WTC11 (cell line): ENCODE results near the gene WDR46. TPM values are rescaled to one million over a fixed set of nuclear protein-coding genes. Genes with fewer than 3 reads are reported as not detected.

Experiments used
- ATAC-seq: fragments of 200-7000 bp; cut with Tn5 transposase; 2 replicates; pipeline ENCODE4 v1.10.0; 2021; ENCODE audit warnings: mild to moderate bottlenecking, moderate library complexity
- CTCF ChIA-PET: fragments of 300-600 bp; sonication (Branson Sonifier 250); formaldehyde crosslinking; loops from one replicate; lab custom pipeline; 2021; ENCODE audit warnings: antibody characterized with exemption; lab: Charles Lee
- POLR2A ChIA-PET: fragments of 350-600 bp; sonication (Branson Sonifier 250); formaldehyde crosslinking; loops from one replicate; lab custom pipeline; 2021; ENCODE audit warnings: antibody characterized with exemption; lab: Charles Lee
- DNase-seq: peaks from one replicate; pipeline ENCODE4 v3.0.0; 2021; ENCODE audit warnings: low spot score
- H3K27ac Mint-ChIP-seq: 2 replicates; pipeline ENCODE4 v1.8.0; 2021; ENCODE audit warnings: mixed read lengths
- H3K27me3 Mint-ChIP-seq: 2 replicates; pipeline ENCODE4 v1.8.0; 2021; ENCODE audit warnings: low read depth, mild to moderate bottlenecking, moderate library complexity, mixed read lengths
- H3K36me3 Mint-ChIP-seq: 2 replicates; pipeline ENCODE4 v1.8.0; 2021; ENCODE audit warnings: mixed read lengths
- H3K4me1 Mint-ChIP-seq: 2 replicates; pipeline ENCODE4 v1.8.0; 2022; ENCODE audit warnings: mixed read lengths
- H3K4me3 Mint-ChIP-seq: 2 replicates; pipeline ENCODE4 v1.8.0; 2021; ENCODE audit warnings: mild to moderate bottlenecking, moderate library complexity, mixed read lengths
- H3K9me3 Mint-ChIP-seq: 2 replicates; pipeline ENCODE4 v1.8.0; 2021; ENCODE audit warnings: mixed read lengths
- ARID4B ChIP-seq: sonication (generic); formaldehyde crosslinking; IDR thresholded peaks from 2 replicates; pipeline ENCODE4 v1.8.0; 2023; ENCODE audit warnings: missing genetic modification reagents, mild to moderate bottlenecking, borderline replicate concordance
- ATF1 ChIP-seq: sonication (generic); formaldehyde crosslinking; IDR thresholded peaks from 2 replicates; pipeline ENCODE4 v1.8.1; 2023; ENCODE audit warnings: mild to moderate bottlenecking, moderate library complexity, missing genetic modification reagents
- ATF3 ChIP-seq: sonication (generic); formaldehyde crosslinking; conservative IDR thresholded peaks from 2 replicates; pipeline ENCODE4 v1.8.1; 2022; ENCODE audit warnings: mild to moderate bottlenecking, missing genetic modification reagents
- E2F4 ChIP-seq: sonication (generic); formaldehyde crosslinking; IDR thresholded peaks from 2 replicates; pipeline ENCODE4 v1.8.1; 2022; ENCODE audit warnings: low read depth, mild to moderate bottlenecking, moderate library complexity, missing genetic modification reagents, borderline replicate concordance
- IRF2 ChIP-seq: sonication (generic); formaldehyde crosslinking; IDR thresholded peaks from 2 replicates; pipeline ENCODE4 v1.8.0; 2022; ENCODE audit warnings: low read depth, missing genetic modification reagents, borderline replicate concordance
- JUN ChIP-seq: sonication (generic); formaldehyde crosslinking; IDR thresholded peaks from 2 replicates; pipeline ENCODE4 v1.8.0; 2023; ENCODE audit warnings: mild to moderate bottlenecking, missing genetic modification reagents
- KAT7 ChIP-seq: sonication (generic); formaldehyde crosslinking; IDR thresholded peaks from 2 replicates; pipeline ENCODE4 v1.8.1; 2023; ENCODE audit warnings: missing genetic modification reagents, mild to moderate bottlenecking, borderline replicate concordance
- MYBL2 ChIP-seq: sonication (generic); formaldehyde crosslinking; IDR thresholded peaks from 2 replicates; pipeline ENCODE4 v1.8.1; 2023; ENCODE audit warnings: mild to moderate bottlenecking, moderate library complexity, missing genetic modification reagents
- PRRX2 ChIP-seq: fragments of 250-450 bp; sonication (Bioruptor Pico); IDR thresholded peaks from 2 replicates; pipeline ENCODE4 v1.8.0; 2021; ENCODE audit warnings: mild to moderate bottlenecking
- RELA ChIP-seq: sonication (generic); formaldehyde crosslinking; IDR thresholded peaks from 2 replicates; pipeline ENCODE4 v1.8.1; 2022; ENCODE audit warnings: missing genetic modification reagents, mild to moderate bottlenecking, borderline replicate concordance
- RORB ChIP-seq: fragments of 250-450 bp; sonication (Bioruptor Pico); IDR thresholded peaks from 2 replicates; pipeline ENCODE4 v1.9.0; 2021; ENCODE audit warnings: mild to moderate bottlenecking
- ZNF416 ChIP-seq: fragments of 250-450 bp; sonication (Bioruptor Pico); IDR thresholded peaks from 2 replicates; pipeline ENCODE4 v1.9.0; 2021; ENCODE audit warnings: mild to moderate bottlenecking, inconsistent platforms
- ZNF532 ChIP-seq: fragments of 250-450 bp; sonication (Bioruptor Pico); IDR thresholded peaks from 2 replicates; pipeline ENCODE4 v1.9.0; 2021; ENCODE audit warnings: mild to moderate bottlenecking, borderline replicate concordance
- ZNF671 ChIP-seq: fragments of 250-450 bp; sonication (Bioruptor Pico); IDR thresholded peaks from 2 replicates; pipeline ENCODE4 v1.8.0; 2021; ENCODE audit warnings: mild to moderate bottlenecking
- total RNA-seq: library from RNA; stranded (reverse); gene quantifications from 3 replicates; pipeline ENCODE4 v1.2.3, GENCODE V29; 2021
- TF ChIP-seq, protein P1 (sequence below): sonication (generic); formaldehyde crosslinking; IDR thresholded peaks from 2 replicates; pipeline ENCODE4 v1.8.0; 2022; ENCODE audit warnings: mild to moderate bottlenecking, missing genetic modification reagents
- TF ChIP-seq, protein P2 (sequence below): fragments of 250-450 bp; sonication (Bioruptor Pico); IDR thresholded peaks from 2 replicates; pipeline ENCODE4 v1.9.0; 2021; ENCODE audit warnings: mild to moderate bottlenecking

WDR46 gene
- total RNA-seq, 1 experiment from 2014 or later = 94.5 TPM

GRCh38 chr6:33305052-33305451 lies 16.0 kb upstream of the WDR46 start (continued):
- TF ChIP-seq ARID4B (CRISPR knock-in tag) (no peak), IRF2 (CRISPR knock-in tag) (no peak), RORB (no peak)

DNA sequence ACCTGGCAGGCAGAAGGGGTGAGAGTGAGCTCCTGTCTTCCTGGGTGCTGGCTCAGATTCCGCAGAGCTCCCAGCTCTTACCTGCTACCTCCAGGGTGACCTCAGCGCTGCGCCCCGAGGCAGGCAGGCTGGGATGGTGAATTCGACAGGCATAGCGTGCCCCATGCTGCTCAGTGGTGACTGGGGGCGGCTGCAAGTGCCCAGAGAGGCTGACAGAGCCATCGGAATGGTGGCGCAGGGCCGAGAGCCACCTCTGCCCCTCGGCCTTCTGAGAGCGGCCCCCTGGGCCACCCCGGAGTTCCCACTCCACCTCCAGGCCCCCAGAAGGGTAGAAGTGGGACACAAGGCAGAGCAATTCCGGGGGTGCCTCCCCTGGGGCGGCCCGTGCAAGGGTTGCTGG lies 15.2 kb upstream of the WDR46 start:
- Mint-ChIP-seq H3K36me3 (peaks cover 9% of the 10 kb centered on the region; the same call in 1 of the 2 replicates), H3K27ac (no peak overlapping the region), H3K4me1 (peaks cover 12% of the 10 kb centered on the region), H3K27me3 (no peaks in the 10 kb centered on the region), H3K9me3 (no peaks in the 10 kb centered on the region), H3K4me3 (no peak overlapping the region)
- no peak for DNase-seq
- no peak for ATAC-seq
- TF ChIP-seq PRRX2 (no peak), ZNF532 (no peak), KAT7 (CRISPR knock-in tag) (no peak), ZNF671 (no peak), RORB (no peak), RELA (CRISPR knock-in tag) (no peak), E2F4 (CRISPR knock-in tag) (no peak), JUN (CRISPR knock-in tag) (no peak), ZNF416 (CRISPR knock-in tag) (no peak), ATF1 (CRISPR knock-in tag) (no peak), ATF3 (no peak), MYBL2 (no peak)
- TF ChIP-seq, protein P1, sequence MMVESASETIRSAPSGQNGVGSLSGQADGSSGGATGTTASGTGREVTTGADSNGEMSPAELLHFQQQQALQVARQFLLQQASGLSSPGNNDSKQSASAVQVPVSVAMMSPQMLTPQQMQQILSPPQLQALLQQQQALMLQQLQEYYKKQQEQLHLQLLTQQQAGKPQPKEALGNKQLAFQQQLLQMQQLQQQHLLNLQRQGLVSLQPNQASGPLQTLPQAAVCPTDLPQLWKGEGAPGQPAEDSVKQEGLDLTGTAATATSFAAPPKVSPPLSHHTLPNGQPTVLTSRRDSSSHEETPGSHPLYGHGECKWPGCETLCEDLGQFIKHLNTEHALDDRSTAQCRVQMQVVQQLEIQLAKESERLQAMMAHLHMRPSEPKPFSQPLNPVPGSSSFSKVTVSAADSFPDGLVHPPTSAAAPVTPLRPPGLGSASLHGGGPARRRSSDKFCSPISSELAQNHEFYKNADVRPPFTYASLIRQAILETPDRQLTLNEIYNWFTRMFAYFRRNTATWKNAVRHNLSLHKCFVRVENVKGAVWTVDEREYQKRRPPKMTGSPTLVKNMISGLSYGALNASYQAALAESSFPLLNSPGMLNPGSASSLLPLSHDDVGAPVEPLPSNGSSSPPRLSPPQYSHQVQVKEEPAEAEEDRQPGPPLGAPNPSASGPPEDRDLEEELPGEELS (CRISPR knock-in tag) = no peak
- TF ChIP-seq, protein P2, sequence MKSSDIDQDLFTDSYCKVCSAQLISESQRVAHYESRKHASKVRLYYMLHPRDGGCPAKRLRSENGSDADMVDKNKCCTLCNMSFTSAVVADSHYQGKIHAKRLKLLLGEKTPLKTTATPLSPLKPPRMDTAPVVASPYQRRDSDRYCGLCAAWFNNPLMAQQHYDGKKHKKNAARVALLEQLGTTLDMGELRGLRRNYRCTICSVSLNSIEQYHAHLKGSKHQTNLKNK (CRISPR knock-in tag) = no peak
- ChIA-PET POLR2A (no interaction called here), CTCF (no interaction called here)
